MV-4-11 (cell line): ENCODE data around the gene BMPR1B.
"Not testable (repeated sequence)": the region's sequence is repeated elsewhere in the genome, so short reads cannot be mapped to it uniquely, and the experiment has no call there.

Experiments used
- DNase-seq: peaks from one replicate; lab custom pipeline; 2025; lab: John Stamatoyannopoulos, UW

The BMPR1B gene

DNA sequence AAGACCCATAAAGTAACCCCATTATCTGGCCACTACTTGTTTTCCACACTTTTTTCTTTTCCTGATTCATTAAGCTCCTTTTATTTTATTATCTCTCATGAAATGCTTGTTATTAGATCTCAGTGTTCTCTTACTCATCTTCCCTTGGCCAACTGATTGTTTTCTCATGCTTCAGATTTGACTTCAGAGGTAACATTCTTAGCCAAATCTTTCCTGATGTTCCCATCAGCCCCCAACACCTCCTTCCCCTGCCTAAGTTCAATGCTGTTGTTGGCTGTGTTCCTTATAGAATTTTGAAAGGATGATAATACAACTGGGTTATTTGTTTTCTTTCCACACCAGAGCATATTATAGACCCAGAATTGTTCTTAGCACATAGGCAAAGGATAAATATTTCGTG lies 75.6 kb downstream of the BMPR1B start:
- DNase-seq = no peak

- DNase-seq = no peak
These were observed 76.7 kb downstream of the BMPR1B start for GRCh38 chr4:94834501-94834900.

- DNase-seq = not testable (repeated sequence)
These were observed 83.6 kb downstream of the BMPR1B start for GRCh38 chr4:94841166-94841863.

GRCh38 chr4:94841864-94842221 lies 84.1 kb downstream of the BMPR1B start:
- DNase-seq = no peak

GRCh38 chr4:94843216-94843615 lies 85.5 kb downstream of the BMPR1B start:
- no peak for DNase-seq

DNA sequence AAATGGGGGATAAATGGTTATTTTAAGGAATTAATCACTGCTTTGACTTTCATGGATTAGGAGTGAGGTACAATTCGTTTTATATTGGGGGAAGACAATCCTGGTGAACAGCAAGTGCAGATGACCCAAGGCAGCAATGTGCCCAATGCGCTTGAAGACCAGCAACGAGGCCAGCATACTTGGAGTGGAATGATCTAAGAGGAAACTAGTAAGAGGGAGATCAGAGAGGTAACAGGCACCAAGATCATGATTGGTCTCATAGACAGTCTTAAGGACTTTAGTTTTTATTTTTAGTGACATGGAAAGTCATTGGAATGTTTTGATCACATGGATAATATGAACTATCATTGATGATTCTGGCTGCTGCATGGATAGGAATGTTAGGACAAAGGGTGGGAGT lies 90.6 kb downstream of the BMPR1B start:
- DNase-seq = no peak

DNA sequence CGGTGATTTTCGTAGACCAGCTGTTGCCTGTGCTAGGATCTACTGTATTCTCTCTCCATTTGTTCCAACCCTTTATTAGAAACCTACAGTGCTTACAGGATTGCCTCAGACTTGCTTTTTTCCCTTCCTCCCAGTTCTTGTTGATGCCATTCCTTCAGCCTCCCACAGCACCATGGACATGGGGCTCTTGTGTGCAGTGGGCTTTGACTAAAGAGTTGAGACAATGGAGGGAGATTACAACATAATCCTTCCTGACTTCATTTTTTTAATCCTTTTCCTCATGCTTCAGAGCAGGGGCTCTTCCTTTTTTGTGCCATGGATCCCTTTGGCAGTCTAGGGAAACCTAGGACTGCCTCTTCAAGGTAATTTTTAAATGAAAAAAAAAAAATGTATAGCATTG lies 92.1 kb downstream of the BMPR1B start:
- no peak for DNase-seq

DNA sequence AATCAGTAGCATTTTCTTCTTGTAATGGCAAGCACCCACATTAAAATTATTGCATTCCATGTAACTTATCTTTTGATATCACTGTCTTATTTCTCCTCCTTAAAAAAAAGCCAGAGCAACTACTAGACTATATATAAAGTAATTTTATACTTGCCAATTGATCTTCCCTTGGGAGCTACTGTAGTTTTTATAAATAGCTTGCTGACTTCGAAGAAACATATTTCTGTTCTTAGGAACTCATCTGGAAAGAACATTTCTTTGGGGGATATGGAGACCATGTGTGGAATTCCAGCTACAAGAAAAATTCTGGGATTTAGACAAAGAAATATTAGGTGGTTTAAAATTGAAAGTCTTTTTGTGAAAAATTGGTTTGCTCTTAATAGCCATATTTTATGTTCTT lies 94.9 kb downstream of the BMPR1B start:
- no peak for DNase-seq

- no peak for DNase-seq
These were observed 98.3 kb downstream of the BMPR1B start for GRCh38 chr4:94856030-94856429.

- DNase-seq = no peak
These were observed 112.4 kb downstream of the BMPR1B start for GRCh38 chr4:94870146-94870545.

GRCh38 chr4:94871644-94872305 lies 114.0 kb downstream of the BMPR1B start:
- DNase-seq = no peak

DNA sequence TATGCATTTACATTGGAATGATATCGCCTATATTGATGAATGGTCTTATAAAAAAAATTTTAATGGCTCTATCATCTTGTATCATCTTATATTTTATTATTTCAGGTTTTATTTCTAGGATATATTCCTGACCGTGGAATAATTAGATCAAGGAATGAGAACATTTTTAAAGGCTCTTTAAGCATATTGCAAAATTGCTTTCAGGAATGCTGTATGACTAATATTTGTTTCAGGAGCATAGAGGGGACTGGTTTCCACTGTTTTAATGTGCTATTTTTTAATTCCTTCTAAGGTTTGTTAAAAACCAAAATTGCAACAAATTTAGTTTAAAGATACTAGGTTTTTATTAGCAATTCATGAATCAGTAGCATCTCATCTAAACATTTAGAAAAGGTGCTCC lies 120.2 kb downstream of the BMPR1B start:
- no peak for DNase-seq

DNA sequence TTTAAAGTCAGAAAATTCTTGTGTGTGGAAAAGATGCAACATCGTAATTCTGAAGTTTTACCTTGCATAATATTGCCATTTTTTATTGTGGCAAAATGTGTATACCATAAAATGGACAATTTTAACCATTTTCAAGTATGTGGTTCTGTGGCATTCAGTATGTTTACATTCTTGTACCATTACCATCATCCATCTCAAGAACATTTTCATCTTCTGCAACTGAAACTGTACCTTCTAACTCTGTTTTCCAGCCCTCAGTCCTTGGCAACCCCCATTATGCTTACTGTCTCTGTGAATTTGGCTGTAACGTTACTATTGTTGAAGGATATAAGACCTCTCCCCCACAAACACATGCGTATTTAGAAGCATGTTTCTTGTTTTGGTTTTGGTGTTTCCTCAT lies 123.2 kb downstream of the BMPR1B start:
- DNase-seq = no peak

GRCh38 chr4:94882756-94883155 lies 125.0 kb downstream of the BMPR1B start:
- DNase-seq = no peak

GRCh38 chr4:94887027-94887426 lies 129.3 kb downstream of the BMPR1B start:
- no peak for DNase-seq

DNA sequence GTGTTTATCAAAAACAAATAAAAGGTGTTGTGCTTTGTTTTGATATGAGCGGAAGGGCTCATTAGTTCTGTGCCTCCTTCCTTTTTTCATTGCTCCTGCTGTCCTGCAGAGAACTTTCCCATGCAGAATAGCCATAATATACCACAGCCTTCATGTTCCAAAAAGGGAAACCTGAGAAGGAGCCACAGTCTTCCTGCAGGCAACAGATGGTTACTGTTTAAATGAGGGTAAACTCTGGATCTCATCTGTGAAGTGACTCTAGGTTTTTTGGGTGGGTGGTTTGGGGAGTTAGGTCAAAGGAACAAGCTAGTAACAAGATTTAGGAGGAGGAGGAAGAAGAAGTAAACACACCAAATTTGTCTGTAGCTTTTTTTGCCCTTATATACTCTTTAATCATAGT lies 131.8 kb downstream of the BMPR1B start:
- no peak for DNase-seq

GRCh38 chr4:94889946-94890345 lies 132.2 kb downstream of the BMPR1B start:
- DNase-seq = no peak

- DNase-seq = no peak
These were observed 132.8 kb downstream of the BMPR1B start for GRCh38 chr4:94890579-94890978.

- no peak for DNase-seq
These were observed 134.3 kb downstream of the BMPR1B start for GRCh38 chr4:94892051-94892450.

GRCh38 chr4:94895081-94895480 lies 137.3 kb downstream of the BMPR1B start:
- DNase-seq = no peak

- no peak for DNase-seq
These were observed 139.3 kb downstream of the BMPR1B start for GRCh38 chr4:94897023-94897422.

DNA sequence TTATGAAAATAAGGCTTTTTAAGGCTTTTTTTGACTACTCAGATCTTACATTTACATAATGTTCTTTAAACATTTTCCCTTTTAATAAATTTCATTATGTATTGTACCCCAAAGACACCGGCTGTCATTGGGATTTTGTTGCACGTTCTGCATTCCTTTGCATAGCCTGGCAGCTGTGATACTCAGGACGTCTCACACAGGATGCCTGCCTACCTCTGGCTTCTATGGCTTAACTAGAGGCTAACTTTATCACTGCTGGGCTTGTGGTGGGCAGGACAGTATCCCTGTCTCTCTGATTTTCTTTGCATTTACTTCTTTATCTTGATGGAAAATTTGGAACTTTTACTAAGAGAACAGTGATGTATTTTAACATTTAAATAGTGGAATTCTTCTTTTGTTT lies 147.8 kb downstream of the BMPR1B start:
- DNase-seq = no peak

DNA sequence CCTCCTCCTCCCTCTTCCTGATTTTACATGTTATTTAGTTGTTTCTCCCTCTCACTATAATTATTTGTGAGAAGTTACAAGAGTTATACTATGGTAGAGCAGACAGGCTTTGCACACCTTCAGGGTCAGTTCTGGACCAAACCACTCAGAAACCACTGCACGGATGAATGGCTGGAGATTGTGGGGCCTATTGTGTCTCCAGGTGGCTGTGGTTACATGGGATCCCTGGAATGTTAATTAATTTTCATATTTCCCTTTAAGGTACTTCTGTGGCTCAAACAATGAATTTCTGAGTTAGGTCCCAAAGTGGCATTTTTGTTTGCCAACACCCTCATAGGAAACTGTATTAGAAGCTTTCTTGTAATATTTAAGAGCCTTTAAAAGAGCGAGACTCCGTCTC lies 151.9 kb downstream of the BMPR1B start:
- no peak for DNase-seq

DNA sequence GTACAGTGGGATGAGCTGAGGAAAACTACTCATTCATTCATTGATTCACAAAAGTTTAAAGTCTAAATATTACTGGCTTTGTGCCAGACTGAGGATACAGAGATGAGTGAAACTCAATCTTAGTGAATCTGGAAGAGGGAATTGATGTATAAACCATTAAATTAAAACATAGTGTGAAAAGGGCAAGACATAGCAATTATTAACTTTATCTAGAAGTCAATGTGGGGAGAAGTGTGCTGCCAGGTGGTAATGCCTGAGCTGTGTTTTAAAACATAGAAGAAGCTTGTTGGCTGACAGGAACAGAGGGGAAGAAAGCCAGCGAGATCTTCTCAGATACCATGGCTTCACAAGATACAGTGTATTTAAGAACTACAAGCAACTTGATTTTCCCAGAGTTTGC lies 153.4 kb downstream of the BMPR1B start:
- DNase-seq = no peak
